ENCODE data around the gene EDIL3. TPM values are rescaled to one million over a fixed set of nuclear protein-coding genes. Genes with fewer than 3 reads are reported as not detected.
"Not testable (repeated sequence)": the region's sequence is repeated elsewhere in the genome, so short reads cannot be mapped to it uniquely, and the experiment has no call there.

Gene EDIL3
- total RNA-seq, 4 donors from 2014 or later, result 2.8 to 20.6 (median 10.2) TPM

GRCh38 chr5:84058561-84058960 lies 326.1 kb downstream of the EDIL3 start:
- WGBS, 2 donors, result 61 to 72% methylated on average over 2 of the region's 2 CpGs
- TF ChIP-seq CTCF (IDR thresholded peaks at IDR 0.05) (no peak), POLR2A (IDR thresholded peaks at IDR 0.05) (no peak)
- peaks cover 0 to 5% (median 0%) of the 10 kb centered on the region in 3 donors for H3K36me3 ChIP-seq
- no peak overlapping the region for H3K4me3 ChIP-seq
- H3K27ac ChIP-seq, result no peak overlapping the region
- H3K27me3 ChIP-seq, result no peaks in the 10 kb centered on the region
- no peaks in the 10 kb centered on the region for H3K9me3 ChIP-seq
- no peaks in the 10 kb centered on the region for H3K4me1 ChIP-seq
- DNase-seq, result no peak
- intact Hi-C loops (cut with DNase I), result no loop called here

DNA sequence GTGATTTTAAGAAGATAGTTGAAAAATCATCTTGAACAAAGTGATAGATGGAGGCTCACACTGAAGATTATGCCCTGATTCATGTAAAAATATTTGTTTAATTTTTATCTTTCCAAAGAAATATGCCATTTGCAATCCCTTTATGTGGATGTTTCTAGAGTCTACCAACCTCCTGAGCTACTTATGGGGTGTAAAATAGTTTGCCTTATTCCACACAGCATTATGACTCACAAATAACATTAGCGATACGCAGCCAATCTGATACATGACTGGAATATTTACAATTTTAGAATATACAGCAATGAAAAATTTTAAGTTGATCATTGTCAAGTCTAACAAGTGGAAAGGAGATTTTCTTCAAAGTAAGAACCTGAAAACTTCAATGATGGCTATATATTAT lies 327.5 kb downstream of the EDIL3 start:
- no peak for DNase-seq
- Histone ChIP-seq H3K27ac (no peak overlapping the region), H3K27me3 (no peaks in the 10 kb centered on the region), H3K4me3 (no peak overlapping the region), H3K9me3 (no peaks in the 10 kb centered on the region), H3K36me3 (peaks cover 0 to 5% (median 0%) of the 10 kb centered on the region in 3 donors), H3K4me1 (no peaks in the 10 kb centered on the region)
- TF ChIP-seq POLR2A (IDR thresholded peaks at IDR 0.05), result no peak
- no peak for TF ChIP-seq CTCF (IDR thresholded peaks at IDR 0.05)
- 90 to 95% methylated on average over 2 of the region's 2 CpGs for WGBS, 2 donors
- intact Hi-C loops (cut with DNase I), result no loop called here

DNA sequence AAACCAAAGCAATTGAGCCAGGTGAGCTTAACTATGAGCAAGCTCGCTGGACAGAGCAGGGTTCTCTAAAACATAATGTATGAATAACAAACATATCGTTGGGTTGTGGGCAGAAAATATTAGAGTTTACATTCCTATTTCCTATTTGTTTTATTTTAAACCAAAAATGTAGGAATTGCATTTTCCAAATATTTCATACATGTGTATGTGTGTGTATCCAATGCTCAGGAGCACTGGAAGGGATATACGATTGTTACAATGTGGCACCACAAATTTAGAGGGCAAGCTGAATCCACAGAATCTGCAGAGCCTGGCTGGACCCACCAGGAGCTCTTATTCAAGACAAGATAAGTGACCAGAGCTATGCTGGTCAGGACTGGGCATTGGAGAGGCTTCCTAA lies 338.7 kb downstream of the EDIL3 start:
- Histone ChIP-seq H3K27ac (no peak overlapping the region), H3K4me1 (no peaks in the 10 kb centered on the region), H3K27me3 (no peaks in the 10 kb centered on the region), H3K9me3 (peaks cover 0 to 7% (median 0%) of the 10 kb centered on the region in 3 donors), H3K4me3 (no peak overlapping the region), H3K36me3 (no peaks in the 10 kb centered on the region)
- intact Hi-C loops (cut with DNase I), result no loop called here
- DNase-seq, result no peak
- WGBS, 2 donors, result 73 to 84% methylated on average over 3 of the region's 3 CpGs
- TF ChIP-seq CTCF (IDR thresholded peaks at IDR 0.05) (no peak), POLR2A (IDR thresholded peaks at IDR 0.05) (no peak)

GRCh38 chr5:84036842-84037241 lies 347.8 kb downstream of the EDIL3 start:
- Histone ChIP-seq H3K9me3 (no peaks in the 10 kb centered on the region), H3K36me3 (no peaks in the 10 kb centered on the region), H3K27me3 (no peaks in the 10 kb centered on the region), H3K4me1 (no peaks in the 10 kb centered on the region), H3K27ac (no peak overlapping the region), H3K4me3 (no peak overlapping the region)
- no peak for TF ChIP-seq POLR2A (IDR thresholded peaks at IDR 0.05)
- 67 to 80% methylated on average over 1 of the region's 1 CpG for WGBS, 2 donors
- intact Hi-C loops (cut with DNase I), result no loop called here
- DNase-seq, result no peak

DNA sequence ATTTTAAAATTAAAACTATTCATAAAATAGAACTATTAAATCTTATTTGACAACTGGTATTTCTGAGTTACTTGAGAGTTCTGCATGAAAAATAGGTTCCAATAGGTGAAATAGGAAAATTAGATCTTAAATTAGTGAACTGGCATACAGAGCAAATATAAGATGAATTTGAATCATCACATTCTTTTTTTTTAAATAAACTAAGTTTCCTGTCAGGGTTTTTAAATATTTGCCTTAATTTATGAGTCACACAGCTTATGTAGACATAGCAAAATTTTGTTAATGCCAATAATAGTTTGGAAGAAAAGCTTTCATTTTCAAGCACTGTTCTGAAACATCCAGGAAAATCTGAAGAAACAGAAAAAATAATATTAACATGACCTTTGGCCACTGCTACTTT lies 352.4 kb downstream of the EDIL3 start:
- H3K4me1 ChIP-seq, result no peaks in the 10 kb centered on the region
- no peaks in the 10 kb centered on the region for H3K27me3 ChIP-seq
- no peaks in the 10 kb centered on the region for H3K36me3 ChIP-seq
- no peaks in the 10 kb centered on the region for H3K9me3 ChIP-seq
- intact Hi-C loops (cut with DNase I), result no loop called here
- no peak overlapping the region for H3K27ac ChIP-seq
- no peak for DNase-seq
- no peak for TF ChIP-seq POLR2A (IDR thresholded peaks at IDR 0.05)
- TF ChIP-seq CTCF (IDR thresholded peaks at IDR 0.05), result no peak
- no peak overlapping the region for H3K4me3 ChIP-seq

GRCh38 chr5:84028093-84028492 lies 356.6 kb downstream of the EDIL3 start:
- no peak for DNase-seq

GRCh38 chr5:84018521-84018920 lies 366.2 kb downstream of the EDIL3 start:
- 88 to 100% methylated on average over 1 to 3 of the region's 3 CpGs for WGBS, 2 donors
- H3K27me3 ChIP-seq; intact Hi-C loops (cut with DNase I); H3K9me3 ChIP-seq; H3K4me1 ChIP-seq; H3K36me3 ChIP-seq; DNase-seq; H3K27ac ChIP-seq; H3K4me3 ChIP-seq: not testable (repeated sequence)

More at GRCh38 chr5:84028093-84028492, 356.6 kb downstream of the EDIL3 start:
- H3K27me3 ChIP-seq, result no peaks in the 10 kb centered on the region
- WGBS, 2 donors, result 73 to 82% methylated on average over 4 of the region's 4 CpGs
- H3K4me1 ChIP-seq, result no peaks in the 10 kb centered on the region
- TF ChIP-seq CTCF (IDR thresholded peaks at IDR 0.05) (no peak), POLR2A (IDR thresholded peaks at IDR 0.05) (no peak)
- H3K9me3 ChIP-seq, result no peaks in the 10 kb centered on the region
- no peaks in the 10 kb centered on the region for H3K36me3 ChIP-seq
- intact Hi-C loops (cut with DNase I), result no loop called here
- H3K27ac ChIP-seq, result no peak overlapping the region
- no peak overlapping the region for H3K4me3 ChIP-seq

All from esophagus squamous epithelium (tissue), 5 donors.